Testis (tissue), 3 donors: ENCODE measurements around the gene IRF1. TPM values are rescaled to one million over a fixed set of nuclear protein-coding genes. Genes with fewer than 3 reads are reported as not detected.
"Not testable (repeated sequence)": the region's sequence is repeated elsewhere in the genome, so short reads cannot be mapped to it uniquely, and the experiment has no call there.

Source experiments
- DNase-seq: peaks from one replicate; pipeline ENCODE4 v3.0.0-alpha.2; 2019
- H3K27ac ChIP-seq, 2 donors: fragments of 200-600 bp; sonication (generic); one replicate each; pipeline ENCODE4 v1.5.1; 2019
- H3K27me3 ChIP-seq: fragments of 200-600 bp; sonication (generic); one replicate; pipeline ENCODE4 v1.5.1; 2019
- H3K36me3 ChIP-seq: fragments of 200-600 bp; sonication (generic); one replicate; pipeline ENCODE4 v1.5.1; 2017; ENCODE audit warnings: low read depth; ENCODE audit errors: missing control alignments
- H3K4me1 ChIP-seq: fragments of 200-600 bp; sonication (generic); one replicate; pipeline ENCODE4 v1.5.1; 2019
- H3K4me3 ChIP-seq, 2 donors: fragments of 200-600 bp; sonication (generic); one replicate each; pipeline ENCODE4 v1.5.1; 2017 to 2019
- H3K9me3 ChIP-seq: fragments of 200-600 bp; sonication (generic); one replicate; pipeline ENCODE4 v1.5.1; 2017
- CTCF ChIP-seq, 3 experiments: fragments of 450-650 bp in 2 of 3; fragments of 200-600 bp in 1 of 3; sonication (generic) in 1 of 3; IDR thresholded peaks; one replicate each; pipeline ENCODE4 v1.5.1; 2016 to 2019; ENCODE audit warnings: antibody characterized with exemption in 3 of 3, mild to moderate bottlenecking in 2 of 3, moderate library complexity in 1 of 3
- POLR2A ChIP-seq: fragments of 450-650 bp; IDR thresholded peaks from one replicate; pipeline ENCODE4 v1.6.1; 2017; ENCODE audit warnings: antibody characterized with exemption, mild to moderate bottlenecking, moderate library complexity
- WGBS, 2 donors: methylation state at CpG; one replicate each; pipeline ENCODE4 v1.1.5; 2018; 5-methylcytosine and 5-hydroxymethylcytosine counted together
- intact Hi-C: fragments of 100-400 bp; cut with DNase I; formaldehyde crosslinking; loops from one replicate; pipeline ENCODE4 v1.15.1; 2023; ENCODE audit warnings: low total_unique reads
- polyA plus RNA-seq: library from polyadenylated mRNA; stranded (reverse); fragments of 350-450 nt; fragmentation: Illumina TruSeq; extraction: RNeasy Lipid Tissue Mini Kit (QIAGEN cat#74804); gene quantifications from one replicate; pipeline ENCODE4 v1.2.3, GENCODE V29; 2014; ENCODE audit warnings: low read depth, low replicate concordance; ENCODE audit not compliant: insufficient read depth
- total RNA-seq, 2 donors: library from RNA; depleted of rRNA; stranded (reverse); fragments of >200 nt; gene quantifications; one replicate each; pipeline ENCODE4 v1.2.3, GENCODE V29; 2016

Gene IRF1
- total and polyA plus RNA-seq, 3 donors from 2014 or later, result 20.2 to 31.7 (median 22.5) TPM

GRCh38 chr5:132439521-132440089 lies 51.0 kb downstream of the IRF1 start:
- H3K4me3 ChIP-seq, result no peak overlapping the region
- peak; percentile 78 for DNase-seq
- intact Hi-C loops, result no loop called here
- TF ChIP-seq CTCF (IDR thresholded peaks at IDR 0.05) (no peak), POLR2A (no peak)
- peak overlapping the region in 1 of 2 donors; percentile 47 for H3K27ac ChIP-seq
- H3K4me1 ChIP-seq, result peaks cover 34% of the 10 kb centered on the region
- WGBS, 2 donors, result 37 to 43% methylated on average over 6 to 7 of the region's 7 CpGs
- no peaks in the 10 kb centered on the region for H3K9me3 ChIP-seq
- no peaks in the 10 kb centered on the region for H3K27me3 ChIP-seq
- no peaks in the 10 kb centered on the region for H3K36me3 ChIP-seq

GRCh38 chr5:132438917-132439316 lies 51.7 kb downstream of the IRF1 start:
- Histone ChIP-seq H3K4me3 (no peak overlapping the region), H3K36me3 (no peaks in the 10 kb centered on the region), H3K4me1 (peaks cover 34% of the 10 kb centered on the region), H3K27me3 (no peaks in the 10 kb centered on the region), H3K9me3 (no peaks in the 10 kb centered on the region), H3K27ac (peak overlapping the region in 1 of 2 donors; percentile 47)
- intact Hi-C loops, result no loop called here
- no peak for DNase-seq
- no peak for TF ChIP-seq POLR2A
- no peak for TF ChIP-seq CTCF (IDR thresholded peaks at IDR 0.05)
- WGBS, 2 donors, result 57 to 68% methylated on average over 4 of the region's 4 CpGs

GRCh38 chr5:132438267-132438645 lies 52.3 kb downstream of the IRF1 start:
- Histone ChIP-seq H3K4me1 (peaks cover 34% of the 10 kb centered on the region), H3K27ac (peak overlapping the region in 1 of 2 donors; percentile 75)
- DNase-seq, H3K4me3 ChIP-seq, intact Hi-C loops, H3K36me3 ChIP-seq, H3K27me3 ChIP-seq, H3K9me3 ChIP-seq: not testable (repeated sequence)
- 89 to 96% methylated on average over 3 of the region's 3 CpGs for WGBS, 2 donors

GRCh38 chr5:132437604-132438266 lies 52.8 kb downstream of the IRF1 start:
- Histone ChIP-seq H3K4me1 (peaks cover 34% of the 10 kb centered on the region), H3K27ac (peak overlapping the region; percentile 48 to 75), H3K36me3 (no peaks in the 10 kb centered on the region), H3K4me3 (no peak overlapping the region), H3K27me3 (no peaks in the 10 kb centered on the region), H3K9me3 (no peaks in the 10 kb centered on the region)
- 38 to 43% methylated on average over 3 of the region's 3 CpGs for WGBS, 2 donors
- TF ChIP-seq POLR2A (no peak), CTCF (IDR thresholded peaks at IDR 0.05) (no peak)
- peak; percentile 87 for DNase-seq
- intact Hi-C loops, result no loop called here

- Histone ChIP-seq H3K27me3 (no peaks in the 10 kb centered on the region), H3K36me3 (no peaks in the 10 kb centered on the region), H3K9me3 (no peaks in the 10 kb centered on the region), H3K4me1 (peaks cover 34% of the 10 kb centered on the region), H3K4me3 (no peak overlapping the region), H3K27ac (peak overlapping the region; percentile 48 to 75)
- 94 to 95% methylated on average over 3 of the region's 3 CpGs for WGBS, 2 donors
- DNase-seq, result no peak
- intact Hi-C loops, result no loop called here
- TF ChIP-seq CTCF (IDR thresholded peaks at IDR 0.05) (no peak), POLR2A (no peak)
These were observed 53.6 kb downstream of the IRF1 start for GRCh38 chr5:132436936-132437335.
